Left lung (tissue), 10 donors: ENCODE results near the gene RPL18A. TPM values are rescaled to one million over a fixed set of nuclear protein-coding genes. Genes with fewer than 3 reads are reported as not detected.

ENCODE experiments used
- ATAC-seq: fragments of 200-7000 bp; cut with Tn5 transposase; one replicate; pipeline ENCODE4 v1.9.1; 2020; ENCODE audit warnings: moderate library complexity
- DNase-seq, 4 donors: peaks; one replicate each; pipeline ENCODE4 v3.0.0-alpha.2; 2013 to 2020
- H3K27ac ChIP-seq, 2 donors: fragments of 200-600 bp; sonication (generic) in 1 of 2; one replicate each; pipeline versions ENCODE4 v1.5.0 to v1.8.0; 2020 to 2021
- H3K27me3 ChIP-seq, 2 donors: fragments of 200-600 bp; sonication (generic) in 1 of 2; one replicate each; pipeline versions ENCODE4 v1.5.0 to v1.8.0; 2020 to 2021
- H3K36me3 ChIP-seq, 2 donors: fragments of 200-600 bp; sonication (generic) in 1 of 2; one replicate each; pipeline versions ENCODE4 v1.5.0 to v1.8.0; 2020 to 2021
- H3K4me1 ChIP-seq, 2 donors: fragments of 200-600 bp; one replicate each; pipeline ENCODE4 v1.8.0; 2021
- H3K4me3 ChIP-seq, 2 donors: fragments of 200-600 bp; sonication (generic) in 1 of 2; one replicate each; pipeline versions ENCODE4 v1.5.0 to v1.8.0; 2020 to 2021; ENCODE audit warnings: mild to moderate bottlenecking in 1 of 2
- H3K9me3 ChIP-seq, 2 donors: fragments of 200-600 bp; sonication (generic) in 1 of 2; one replicate each; pipeline versions ENCODE4 v1.5.0 to v1.8.0; 2020 to 2021
- intact Hi-C, 2 donors: fragments of 100-400 bp; cut with DNase I; formaldehyde crosslinking; loops; one replicate each; pipeline versions ENCODE4 v1.11.2 to v1.14.2; 2022
- polyA plus RNA-seq, 6 donors: library from polyadenylated mRNA; unstranded; fragments of 120-200 nt; gene quantifications; one replicate each; pipeline ENCODE4 v1.2.1, GENCODE V29; 2013; ENCODE audit not compliant: insufficient read length in 6 of 6
- total RNA-seq, 2 donors: library from RNA; stranded (reverse); fragmentation: NEBNext Ultra II Directional; extraction: Animal tissue kit (Norgen Biotek cat#: 25700); gene quantifications; one replicate each; pipeline ENCODE4 v1.2.1, GENCODE V29; 2021
- TF ChIP-seq, protein P1 (sequence below), 2 donors: fragments of 200-600 bp; sonication (generic) in 1 of 2; IDR thresholded peaks; one replicate each; pipeline versions ENCODE4 v1.5.0 to v1.8.0; 2021; ENCODE audit warnings: antibody characterized with exemption in 2 of 2
- donor health status: DM: no; HTN: yes; CAD: no.
- donor health status: DM: no; HTN: no; CAD: no.

The RPL18A gene
- total and polyA plus RNA-seq, 8 donors, result 1,124 to 1,592 (median 1,314) TPM

GRCh38 chr19:17871032-17871877 is 11.5 kb downstream of the RPL18A start:
- ATAC-seq (no peak), DNase-seq (no peak)
- Histone ChIP-seq H3K4me3 (no peak overlapping the region), H3K27ac (no peak overlapping the region), H3K9me3 (no peaks in the 10 kb centered on the region), H3K4me1 (peaks cover 0 to 29% of the 10 kb centered on the region in 2 donors), H3K36me3 (no peaks in the 10 kb centered on the region), H3K27me3 (peaks cover 58 to 72% of the 10 kb centered on the region in 2 donors)
- TF ChIP-seq, protein P1, sequence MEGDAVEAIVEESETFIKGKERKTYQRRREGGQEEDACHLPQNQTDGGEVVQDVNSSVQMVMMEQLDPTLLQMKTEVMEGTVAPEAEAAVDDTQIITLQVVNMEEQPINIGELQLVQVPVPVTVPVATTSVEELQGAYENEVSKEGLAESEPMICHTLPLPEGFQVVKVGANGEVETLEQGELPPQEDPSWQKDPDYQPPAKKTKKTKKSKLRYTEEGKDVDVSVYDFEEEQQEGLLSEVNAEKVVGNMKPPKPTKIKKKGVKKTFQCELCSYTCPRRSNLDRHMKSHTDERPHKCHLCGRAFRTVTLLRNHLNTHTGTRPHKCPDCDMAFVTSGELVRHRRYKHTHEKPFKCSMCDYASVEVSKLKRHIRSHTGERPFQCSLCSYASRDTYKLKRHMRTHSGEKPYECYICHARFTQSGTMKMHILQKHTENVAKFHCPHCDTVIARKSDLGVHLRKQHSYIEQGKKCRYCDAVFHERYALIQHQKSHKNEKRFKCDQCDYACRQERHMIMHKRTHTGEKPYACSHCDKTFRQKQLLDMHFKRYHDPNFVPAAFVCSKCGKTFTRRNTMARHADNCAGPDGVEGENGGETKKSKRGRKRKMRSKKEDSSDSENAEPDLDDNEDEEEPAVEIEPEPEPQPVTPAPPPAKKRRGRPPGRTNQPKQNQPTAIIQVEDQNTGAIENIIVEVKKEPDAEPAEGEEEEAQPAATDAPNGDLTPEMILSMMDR (IDR thresholded peaks at IDR 0.05), result no peak
- intact Hi-C loops, result no loop called here

DNA sequence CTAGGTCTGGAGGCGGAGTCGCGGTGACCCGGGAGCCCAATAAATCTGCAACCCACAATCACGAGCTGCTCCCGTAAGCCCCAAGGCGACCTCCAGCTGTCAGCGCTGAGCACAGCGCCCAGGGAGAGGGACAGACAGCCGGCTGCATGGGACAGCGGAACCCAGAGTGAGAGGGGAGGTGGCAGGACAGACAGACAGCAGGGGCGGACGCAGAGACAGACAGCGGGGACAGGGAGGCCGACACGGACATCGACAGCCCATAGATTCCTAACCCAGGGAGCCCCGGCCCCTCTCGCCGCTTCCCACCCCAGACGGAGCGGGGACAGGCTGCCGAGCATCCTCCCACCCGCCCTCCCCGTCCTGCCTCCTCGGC is 12.2 kb downstream of the RPL18A start, which contains the start of gene SLC5A5:
SLC5A5 (plus strand) TSS at position 68 of the 373 bp plus-strand sequence. CDS start 375 bp downstream, outside the sequence.
- H3K4me1 ChIP-seq, result peaks cover 0 to 29% of the 10 kb centered on the region in 2 donors
- TF ChIP-seq, protein P1 (IDR thresholded peaks at IDR 0.05), result no peak
- intact Hi-C loops, result no loop called here
- no peaks in the 10 kb centered on the region for H3K36me3 ChIP-seq
- no peaks in the 10 kb centered on the region for H3K9me3 ChIP-seq
- no peak within 1 kb of the TSS for H3K27ac ChIP-seq
- peaks cover 58 to 72% of the 10 kb centered on the region in 2 donors for H3K27me3 ChIP-seq
- H3K4me3 ChIP-seq, result peak within 1 kb of the TSS in 1 of 2 donors; percentile 22
- no peak for ATAC-seq
- DNase-seq, result no peak

DNA sequence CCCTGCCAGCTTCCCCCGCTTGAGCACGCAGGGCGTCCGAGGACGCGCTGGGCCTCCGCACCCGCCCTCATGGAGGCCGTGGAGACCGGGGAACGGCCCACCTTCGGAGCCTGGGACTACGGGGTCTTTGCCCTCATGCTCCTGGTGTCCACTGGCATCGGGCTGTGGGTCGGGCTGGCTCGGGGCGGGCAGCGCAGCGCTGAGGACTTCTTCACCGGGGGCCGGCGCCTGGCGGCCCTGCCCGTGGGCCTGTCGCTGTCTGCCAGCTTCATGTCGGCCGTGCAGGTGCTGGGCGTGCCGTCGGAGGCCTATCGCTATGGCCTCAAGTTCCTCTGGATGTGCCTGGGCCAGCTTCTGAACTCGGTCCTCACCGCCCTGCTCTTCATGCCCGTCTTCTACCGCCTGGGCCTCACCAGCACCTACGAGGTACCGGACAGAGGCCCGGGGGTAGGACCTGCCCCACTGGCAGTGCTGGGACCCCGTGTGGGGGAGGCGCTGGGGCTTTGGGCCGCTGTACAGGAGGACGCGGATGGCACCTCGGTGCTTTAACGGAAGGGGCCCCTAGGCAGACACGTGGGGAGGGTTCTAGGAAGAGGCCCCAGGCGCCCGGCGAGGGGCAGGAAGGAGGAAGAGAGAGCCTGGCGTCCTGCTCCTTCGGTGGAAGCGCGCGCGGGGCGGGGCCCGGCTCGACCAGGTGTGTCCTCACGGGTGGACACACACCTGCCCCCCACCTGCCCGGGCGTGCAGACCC is 12.7 kb downstream of the RPL18A start:
- TF ChIP-seq, protein P1 (IDR thresholded peaks at IDR 0.05), result no peak
- H3K36me3 ChIP-seq, result no peaks in the 10 kb centered on the region
- no peak overlapping the region for H3K27ac ChIP-seq
- H3K4me1 ChIP-seq, result peaks cover 0 to 29% of the 10 kb centered on the region in 2 donors
- H3K27me3 ChIP-seq, result peaks cover 58 to 72% of the 10 kb centered on the region in 2 donors
- intact Hi-C loops, result no loop called here
- H3K9me3 ChIP-seq, result no peaks in the 10 kb centered on the region
- ATAC-seq (no peak), DNase-seq (peak in 1 of 4 donors; percentile 88)
- peak overlapping the region in 1 of 2 donors; percentile 22 for H3K4me3 ChIP-seq

DNA sequence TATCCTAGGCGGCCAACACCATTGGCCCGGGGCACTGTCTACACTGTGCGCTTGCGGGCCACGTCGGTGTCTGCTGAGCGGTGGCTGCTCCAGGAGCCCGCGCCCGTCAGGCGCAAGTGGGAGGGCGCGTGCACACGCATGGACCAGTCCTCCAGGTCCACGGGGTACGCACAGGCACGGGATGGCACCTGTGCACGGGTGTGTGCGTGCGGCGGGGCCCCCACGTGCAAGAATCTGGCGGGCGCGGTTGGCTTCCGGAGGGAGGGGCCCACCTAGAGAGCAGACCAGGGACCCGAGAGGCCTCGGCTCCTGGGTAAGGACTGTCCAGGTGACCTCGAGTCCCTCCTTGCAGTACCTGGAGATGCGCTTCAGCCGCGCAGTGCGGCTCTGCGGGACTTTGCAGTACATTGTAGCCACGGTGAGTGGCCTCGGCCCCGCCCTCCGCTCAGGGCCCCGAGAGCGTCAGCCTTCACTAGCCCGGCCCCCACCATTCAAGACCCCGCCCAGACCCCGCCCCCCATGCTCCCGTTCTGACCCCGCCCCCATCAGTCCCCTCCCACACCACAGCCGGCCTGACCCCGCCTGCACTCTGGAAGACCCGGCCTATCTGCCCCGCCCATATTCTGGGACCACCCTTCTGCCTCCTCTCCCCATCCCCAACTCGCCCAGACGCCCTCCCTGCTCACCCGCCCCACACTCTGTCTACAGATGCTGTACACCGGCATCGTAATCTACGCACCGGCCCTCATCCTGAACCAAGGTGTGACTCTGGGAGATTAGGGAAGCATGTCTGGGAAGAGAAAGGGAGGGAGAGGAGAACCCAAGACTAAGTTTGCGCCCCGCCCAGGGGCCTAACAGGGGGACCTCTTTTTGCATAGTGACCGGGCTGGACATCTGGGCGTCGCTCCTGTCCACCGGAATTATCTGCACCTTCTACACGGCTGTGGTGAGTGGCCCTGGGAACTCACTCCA is 14.4 kb downstream of the RPL18A start:
- Histone ChIP-seq H3K4me1 (peaks cover 0 to 29% of the 10 kb centered on the region in 2 donors), H3K27me3 (peaks cover 58 to 69% of the 10 kb centered on the region in 2 donors), H3K27ac (no peak overlapping the region), H3K36me3 (no peaks in the 10 kb centered on the region), H3K9me3 (no peaks in the 10 kb centered on the region), H3K4me3 (peak overlapping the region in 1 of 2 donors; percentile 7)
- intact Hi-C loops, result no loop called here
- ATAC-seq (peak; percentile 73), DNase-seq (peak in 1 of 4 donors; percentile 84)
- TF ChIP-seq, protein P1 (IDR thresholded peaks at IDR 0.05), result no peak
